ENCODE results near the gene TRIM8.
A peak's percentile ranks its signal among the peaks of the same experiment; 100 is the strongest.

TRIM8 gene

GRCh38 chr10:102702742-102703141 lies 58.5 kb downstream of the TRIM8 start:
- DNase-seq = no peak

- peak; percentile 83 for DNase-seq
These were observed 60.6 kb downstream of the TRIM8 start for GRCh38 chr10:102704915-102705314.

- no peak for DNase-seq
These were observed 61.3 kb downstream of the TRIM8 start for GRCh38 chr10:102705531-102705930.
